Caki2 (cell line): ENCODE data around the gene ZDBF2. TPM values are rescaled to one million over a fixed set of nuclear protein-coding genes. Genes with fewer than 3 reads are reported as not detected.
"Not testable (repeated sequence)": the region's sequence is repeated elsewhere in the genome, so short reads cannot be mapped to it uniquely, and the experiment has no call there.

ENCODE experiments used
- DNase-seq: peaks from one replicate; pipeline ENCODE4 v3.0.0-alpha.2; 2015; ENCODE audit warnings: low read depth
- in situ Hi-C: cut with HindIII; loops from 2 replicates; pipeline ENCODE4 v1.10.0; 2016; ENCODE audit warnings: low sequenced_read_pairs, low pct_unique_long_range_greater_than_20kb, mixed read lengths
- total RNA-seq: library from RNA; depleted of rRNA; stranded (reverse); fragments of >200 nt; shearing (Covaris generic); gene quantifications from 2 replicates; pipeline ENCODE4 v1.2.3, GENCODE V29; 2014; ENCODE audit warnings: low replicate concordance

The ZDBF2 gene
- total RNA-seq, 1 experiment from 2014 or later = 4.0 TPM

DNA sequence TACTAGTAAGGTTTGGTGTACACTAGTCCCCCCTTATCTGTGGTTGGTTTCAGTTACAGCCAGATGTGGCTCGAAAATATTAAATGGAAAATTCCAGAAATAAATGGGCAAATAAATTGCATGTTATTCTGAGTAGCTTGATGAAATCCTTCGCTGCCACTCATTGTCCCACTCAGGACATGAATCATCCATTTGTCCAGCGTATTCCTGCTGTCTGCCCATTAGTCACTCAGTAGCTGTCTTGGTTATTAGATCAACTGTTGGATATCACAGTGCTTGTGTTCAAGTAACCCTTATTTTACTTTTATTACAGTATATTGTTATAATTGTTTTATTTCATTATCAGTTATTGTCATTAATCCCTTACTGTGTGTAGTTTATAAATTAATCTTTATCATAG lies 21.7 kb downstream of the ZDBF2 start:
- in situ Hi-C loops = no loop called here
- DNase-seq = no peak

DNA sequence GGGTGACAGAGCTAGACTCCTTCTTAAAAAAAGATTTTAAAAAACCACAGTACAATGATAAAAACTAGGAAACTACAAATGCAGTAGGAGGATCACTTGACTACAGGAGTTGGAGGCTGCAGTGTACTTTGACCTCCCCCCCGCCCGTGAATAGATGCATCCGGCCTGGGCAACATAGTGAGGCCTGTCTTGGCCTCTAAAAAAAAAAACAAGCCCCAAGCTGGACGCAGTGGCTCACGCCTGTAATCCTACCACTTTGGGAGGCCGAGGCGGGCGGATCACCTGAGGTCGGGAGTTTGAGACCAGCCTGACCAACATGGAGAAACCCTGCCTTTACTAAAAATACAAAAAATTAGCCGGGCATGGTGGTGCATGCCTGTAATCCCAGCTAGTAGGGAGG lies 25.1 kb downstream of the ZDBF2 start:
- not testable (repeated sequence) for DNase-seq

DNA sequence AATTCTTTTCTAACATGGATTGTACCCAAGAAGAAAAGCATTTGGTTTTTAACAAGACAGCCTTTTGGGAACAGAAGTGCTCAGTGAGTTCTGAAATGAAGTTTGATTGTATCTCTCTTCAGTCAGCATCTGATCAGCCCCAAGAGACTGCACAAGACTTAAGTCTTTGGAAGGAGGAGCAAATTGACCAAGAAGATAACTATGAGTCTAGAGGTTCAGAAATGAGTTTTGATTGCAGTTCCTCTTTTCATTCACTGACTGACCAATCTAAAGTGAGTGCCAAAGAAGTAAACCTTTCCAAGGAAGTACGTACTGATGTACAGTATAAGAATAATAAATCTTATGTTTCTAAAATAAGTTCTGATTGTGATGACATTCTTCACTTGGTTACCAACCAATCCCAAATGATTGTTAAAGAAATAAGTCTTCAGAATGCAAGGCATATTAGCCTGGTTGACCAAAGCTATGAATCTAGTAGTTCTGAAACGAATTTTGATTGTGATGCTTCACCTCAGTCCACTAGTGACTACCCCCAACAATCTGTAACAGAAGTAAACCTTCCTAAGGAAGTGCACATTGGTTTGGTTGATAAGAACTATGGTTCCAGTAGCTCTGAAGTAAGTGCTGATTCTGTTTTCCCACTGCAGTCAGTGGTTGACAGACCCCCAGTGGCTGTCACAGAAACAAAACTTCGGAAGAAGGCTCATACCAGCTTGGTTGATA lies 31.2 kb downstream of the ZDBF2 start:
- no peak for DNase-seq
- in situ Hi-C loops = no loop called here

More for the DNA sequence above, 25.1 kb downstream of the ZDBF2 start:
- in situ Hi-C loops = not testable (repeated sequence)

DNA sequence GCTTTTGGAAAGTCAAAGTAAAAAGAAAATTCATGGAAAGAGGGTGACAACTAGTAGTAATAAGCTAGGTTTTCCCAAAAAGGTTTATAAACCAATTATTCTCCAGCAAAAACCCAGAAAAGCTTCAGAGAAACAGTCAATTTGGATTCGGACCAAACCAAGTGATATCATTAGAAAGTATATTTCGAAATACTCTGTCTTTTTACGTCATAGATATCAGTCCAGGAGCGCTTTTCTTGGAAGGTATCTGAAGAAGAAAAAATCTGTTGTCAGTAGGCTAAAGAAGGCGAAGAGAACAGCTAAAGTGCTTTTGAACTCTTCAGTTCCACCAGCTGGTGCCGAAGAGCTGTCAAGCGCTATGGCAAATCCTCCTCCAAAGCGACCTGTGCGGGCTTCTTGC lies 36.6 kb downstream of the ZDBF2 start:
- in situ Hi-C loops = no loop called here
- DNase-seq = no peak

DNA sequence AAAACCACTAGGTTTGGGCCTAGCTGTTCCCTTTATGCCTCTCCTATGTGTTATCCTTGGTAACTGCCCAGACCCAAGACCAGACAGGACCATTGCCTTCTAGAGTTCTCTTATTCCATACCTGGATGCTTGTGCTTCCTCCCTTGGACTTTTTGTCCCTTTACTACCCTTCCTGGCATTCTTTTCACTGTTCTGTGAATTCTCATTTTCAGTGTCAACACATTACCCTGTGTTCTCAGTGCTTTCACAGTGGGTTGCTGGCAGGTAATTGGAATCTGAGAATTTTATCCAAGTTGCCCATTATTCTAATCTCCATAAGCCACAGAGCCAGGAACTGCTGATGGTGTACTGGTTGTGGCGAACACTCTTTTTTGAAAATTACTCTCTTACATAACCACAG lies 41.7 kb downstream of the ZDBF2 start:
- in situ Hi-C loops = no loop called here
- no peak for DNase-seq

DNA sequence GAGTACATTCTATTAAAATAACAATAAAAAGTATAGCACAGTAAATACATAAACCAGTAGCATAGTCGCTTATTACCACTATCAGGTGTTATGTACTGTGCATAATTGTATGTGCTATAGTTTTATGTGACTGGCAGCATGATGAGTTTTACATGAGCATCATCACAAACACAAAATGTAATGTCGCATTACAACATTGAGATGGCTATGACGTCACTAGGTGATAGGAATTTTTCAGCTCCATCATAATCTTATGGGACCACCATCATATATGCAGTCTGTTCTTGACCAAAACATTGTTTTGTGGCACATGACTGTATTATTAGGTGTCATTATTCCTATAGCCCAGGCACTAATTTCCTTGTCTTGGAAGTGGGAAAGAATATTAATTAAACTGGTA lies 48.6 kb downstream of the ZDBF2 start:
- no peak for DNase-seq
- in situ Hi-C loops = no loop called here

DNA sequence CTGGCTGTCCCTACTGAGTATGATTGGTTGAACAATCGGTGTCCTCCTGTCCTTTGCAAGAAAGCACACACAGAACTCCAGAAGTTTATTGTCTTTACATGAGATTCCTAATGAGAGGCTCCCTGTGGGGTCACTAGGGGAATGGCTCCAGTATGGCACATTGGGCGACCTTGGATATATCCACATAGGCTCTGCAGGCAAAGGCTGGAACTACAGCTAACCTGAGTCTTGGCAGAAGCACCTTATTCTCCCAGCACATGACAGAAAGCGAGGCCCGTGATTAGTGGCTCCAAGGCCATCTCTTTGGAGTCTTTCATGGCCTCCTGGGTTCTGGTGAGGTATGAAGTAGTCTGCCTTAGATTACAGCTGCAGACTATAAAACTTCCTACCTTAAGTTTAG lies 49.0 kb downstream of the ZDBF2 start:
- DNase-seq = no peak
- in situ Hi-C loops = no loop called here

DNA sequence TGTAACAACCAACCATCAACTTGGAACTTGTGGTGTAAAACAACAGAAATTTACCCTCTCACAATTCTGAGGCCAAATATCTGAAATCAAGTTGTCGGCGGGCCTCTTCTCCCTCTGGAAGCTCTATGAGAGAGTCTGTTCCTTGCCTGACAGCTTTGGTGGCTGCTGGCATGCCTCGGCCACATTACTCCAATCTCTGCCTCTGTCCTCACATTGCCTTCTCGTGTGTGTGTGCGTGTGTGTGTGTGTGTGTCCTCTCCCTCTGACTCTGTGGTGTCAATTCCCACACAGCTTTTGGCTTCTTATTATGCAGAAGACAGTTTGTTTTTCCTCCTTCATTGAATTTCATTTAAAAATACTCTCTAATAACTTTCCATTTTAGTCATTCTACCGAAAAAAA lies 50.4 kb downstream of the ZDBF2 start:
- in situ Hi-C loops = no loop called here
- no peak for DNase-seq

DNA sequence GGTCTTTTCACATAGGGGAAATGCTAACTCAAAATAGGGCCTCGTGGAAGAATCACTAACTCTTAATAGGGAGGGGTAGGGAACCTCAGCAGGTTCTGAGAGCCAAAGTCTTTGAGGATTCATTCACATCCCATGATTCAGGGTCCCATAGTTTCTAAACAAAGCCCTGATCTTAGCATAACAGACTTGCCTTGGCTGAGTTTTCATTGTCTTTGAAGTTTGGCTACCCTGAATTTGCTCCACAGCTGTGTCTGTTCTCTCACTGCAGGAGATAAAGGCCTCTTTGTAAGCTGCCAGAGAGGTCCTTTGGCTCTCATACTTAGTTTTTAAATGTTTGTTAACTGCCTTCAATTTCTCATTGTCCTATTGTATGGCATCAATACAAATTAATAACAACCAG lies 54.5 kb downstream of the ZDBF2 start:
- no peak for DNase-seq
- in situ Hi-C loops = no loop called here

DNA sequence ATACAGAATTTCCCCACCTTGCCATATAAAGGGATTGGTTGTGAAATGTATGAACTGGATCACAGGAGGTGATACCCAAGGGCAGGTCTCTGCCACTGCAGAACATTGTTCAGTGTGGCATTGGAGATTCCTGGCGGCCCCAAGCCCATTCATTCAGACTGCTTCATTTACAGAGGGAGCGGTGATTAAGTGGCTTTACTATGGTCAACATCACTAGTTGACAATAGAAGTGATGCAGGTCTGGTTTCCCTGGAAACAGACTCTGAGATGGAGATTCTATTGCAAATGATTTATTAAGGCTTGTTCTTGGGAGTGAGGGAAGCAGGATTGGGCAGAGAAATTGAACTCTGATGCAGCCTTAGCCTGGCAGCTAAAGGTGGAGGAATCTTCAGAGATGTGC lies 62.4 kb downstream of the ZDBF2 start:
- DNase-seq = no peak
- in situ Hi-C loops = no loop called here

DNA sequence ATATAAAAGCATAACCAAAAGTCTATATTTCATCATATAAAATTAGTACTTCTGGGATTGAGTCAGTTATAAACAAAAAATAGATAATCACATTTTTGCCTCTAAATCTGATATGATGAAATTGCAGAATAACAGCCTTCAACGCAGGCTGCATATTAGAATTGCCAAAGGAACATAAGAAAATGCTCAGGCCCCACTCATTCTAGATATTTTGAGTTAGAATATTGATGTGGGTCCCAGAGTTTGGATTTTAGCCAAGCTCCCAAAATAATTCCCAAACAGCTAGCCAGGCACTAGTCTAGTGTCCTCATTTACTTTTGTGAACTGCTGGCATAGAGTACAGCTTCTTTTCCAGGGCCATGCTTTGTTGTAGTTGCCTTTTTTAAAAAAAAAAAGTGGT lies 63.5 kb downstream of the ZDBF2 start:
- no peak for DNase-seq
- in situ Hi-C loops = no loop called here

DNA sequence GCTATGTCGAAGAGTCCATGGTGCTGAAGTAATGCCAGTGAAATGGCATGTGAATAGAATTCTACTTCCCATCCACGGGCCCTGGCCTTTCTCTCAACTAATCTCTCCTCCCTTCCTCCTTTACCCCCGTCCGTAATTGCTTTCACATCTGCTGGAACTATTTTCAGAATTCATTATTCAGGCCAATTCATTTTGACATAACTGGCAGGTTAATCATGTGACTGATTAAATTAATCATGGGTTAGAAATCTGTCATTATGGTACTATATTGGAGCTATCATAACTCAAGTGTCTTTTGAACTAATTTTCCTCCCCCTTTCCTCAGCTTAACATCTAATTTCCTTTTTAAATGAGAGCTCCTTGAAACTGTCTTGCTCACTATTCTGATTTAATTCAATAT lies 66.9 kb downstream of the ZDBF2 start:
- DNase-seq = no peak
- in situ Hi-C loops = no loop called here

DNA sequence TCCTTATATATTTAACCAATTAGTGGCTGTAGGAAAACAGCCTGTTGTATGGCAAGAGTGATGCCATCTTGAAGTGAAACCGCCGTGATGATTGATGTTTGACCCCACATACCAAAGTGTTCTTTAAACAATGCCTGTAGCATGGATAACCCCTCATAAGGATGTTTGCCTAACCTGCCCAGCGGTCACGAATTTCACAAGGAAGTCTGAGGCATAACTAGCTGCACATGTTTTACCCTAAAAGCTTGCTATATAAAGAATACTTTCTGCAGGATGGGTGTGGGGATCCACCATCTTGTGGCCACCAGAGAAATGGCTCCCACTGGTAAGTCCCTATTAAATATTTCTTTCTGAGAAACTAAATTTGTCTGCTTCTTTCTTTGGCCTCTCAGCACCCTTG lies 68.7 kb downstream of the ZDBF2 start:
- in situ Hi-C loops = no loop called here
- no peak for DNase-seq

DNA sequence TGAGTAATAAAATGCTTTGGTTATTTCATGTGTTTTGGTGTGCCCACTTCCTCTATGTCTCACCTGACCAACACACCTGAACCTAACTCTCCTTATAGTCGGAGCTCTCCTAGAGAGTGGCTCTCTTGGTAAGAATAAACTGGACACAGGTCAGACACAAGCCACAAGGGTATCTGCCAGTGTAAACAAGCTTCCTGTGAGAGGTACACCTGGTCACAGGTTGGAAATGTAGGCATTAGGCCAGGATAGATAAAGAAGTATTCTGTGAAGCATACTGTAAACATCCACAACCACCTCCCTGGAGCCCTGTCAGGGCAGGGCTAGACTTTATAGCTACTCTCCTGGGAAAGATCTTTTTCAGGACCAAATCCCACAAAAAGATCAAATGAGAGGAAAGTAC lies 69.4 kb downstream of the ZDBF2 start:
- DNase-seq = no peak
- in situ Hi-C loops = no loop called here

DNA sequence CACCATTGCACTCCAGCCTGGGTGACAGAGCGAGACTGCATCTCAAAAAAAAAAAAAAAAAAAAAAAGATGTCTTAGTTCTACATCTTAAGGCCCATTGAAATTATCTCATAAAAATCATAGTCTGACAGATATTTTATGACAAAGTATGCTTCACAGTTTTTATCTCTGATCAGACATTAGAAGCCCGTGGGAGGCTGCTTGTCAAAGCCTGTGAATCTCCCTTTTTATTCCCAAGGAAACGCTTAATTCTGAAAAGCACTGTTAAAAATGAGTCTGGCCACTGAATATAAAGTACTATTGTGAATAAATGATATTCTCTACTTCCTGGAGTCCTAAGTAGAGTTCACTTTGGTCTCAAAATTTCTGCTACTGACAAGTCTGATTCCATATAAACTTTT lies 71.1 kb downstream of the ZDBF2 start:
- DNase-seq = no peak
- in situ Hi-C loops = no loop called here

DNA sequence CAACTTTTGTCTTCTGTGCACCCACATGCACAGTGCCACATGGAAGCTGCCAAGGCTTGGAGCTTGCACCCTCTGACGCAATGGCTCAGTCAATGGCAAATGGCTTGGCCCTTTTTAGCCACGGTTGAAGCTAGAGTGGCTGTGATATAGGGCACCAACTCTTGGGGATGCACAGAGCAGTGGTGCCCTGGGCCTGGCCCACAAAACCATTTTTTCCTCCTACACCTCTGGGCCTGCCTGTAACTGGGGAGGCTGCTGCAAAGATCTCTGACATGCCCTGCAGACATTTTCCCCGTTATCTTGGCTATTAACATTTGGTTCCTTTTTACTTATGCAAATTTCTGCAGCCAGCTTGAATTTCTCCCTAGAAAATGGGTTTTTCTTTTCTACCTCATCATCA lies 74.9 kb downstream of the ZDBF2 start:
- no peak for DNase-seq
- in situ Hi-C loops = no loop called here

DNA sequence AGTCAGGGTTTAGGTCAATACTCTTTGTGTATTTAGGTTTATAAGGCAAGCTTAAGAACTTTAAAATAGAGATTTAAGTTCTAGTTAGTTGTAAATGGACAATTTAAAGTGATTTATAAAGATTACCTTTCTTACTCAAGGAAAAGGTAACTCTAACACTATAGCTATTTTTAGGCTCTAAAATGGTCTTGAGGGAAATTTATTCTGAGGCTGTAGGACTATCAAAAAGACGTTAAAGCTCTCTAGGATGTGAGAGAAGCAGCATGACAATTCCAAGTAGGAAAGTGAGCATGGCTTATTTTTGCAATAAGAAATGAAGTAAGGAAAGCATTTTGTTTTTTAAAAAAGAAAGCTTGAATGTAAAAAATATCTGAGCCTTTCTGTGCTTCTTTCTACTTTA lies 78.1 kb downstream of the ZDBF2 start:
- in situ Hi-C loops = no loop called here
- DNase-seq = no peak

DNA sequence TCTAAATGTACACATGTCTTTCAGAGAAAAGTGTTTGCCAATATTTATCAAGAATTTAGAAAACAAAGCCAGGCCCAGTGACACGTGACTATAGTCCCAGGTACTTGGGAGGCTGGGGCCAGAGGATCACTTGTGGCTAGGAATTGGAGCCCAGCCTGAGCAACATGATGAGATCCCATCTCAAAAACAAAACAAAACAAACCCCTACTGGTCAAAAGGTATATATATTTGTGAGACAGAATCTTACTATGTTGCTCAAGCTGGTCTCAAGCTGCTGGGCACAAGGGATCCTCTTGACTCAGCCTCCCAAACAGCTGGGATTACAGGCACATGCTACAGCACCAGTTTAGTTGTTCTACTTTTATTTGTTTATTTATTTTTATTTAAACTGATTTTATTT lies 79.2 kb downstream of the ZDBF2 start:
- DNase-seq = no peak
- in situ Hi-C loops = no loop called here

DNA sequence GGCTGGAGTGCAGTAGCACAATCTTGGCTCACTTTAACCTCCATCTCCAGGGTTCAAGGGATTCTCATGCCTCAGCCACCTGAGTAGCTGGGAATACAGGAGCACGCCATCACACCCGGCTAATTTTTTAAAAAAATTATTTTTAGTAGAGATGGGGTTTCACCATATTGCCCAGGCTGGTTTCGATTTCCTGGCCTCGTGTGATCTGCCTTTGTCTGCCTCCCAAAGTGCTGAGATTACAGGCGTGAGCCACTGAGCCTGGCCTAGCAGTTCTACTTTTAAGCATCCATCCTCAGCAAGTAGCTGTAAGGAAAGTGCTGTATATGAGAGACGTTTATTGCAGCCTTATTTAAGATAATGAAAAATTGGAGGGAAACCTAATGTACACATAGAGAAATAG lies 79.7 kb downstream of the ZDBF2 start:
- in situ Hi-C loops = no loop called here
- no peak for DNase-seq

DNA sequence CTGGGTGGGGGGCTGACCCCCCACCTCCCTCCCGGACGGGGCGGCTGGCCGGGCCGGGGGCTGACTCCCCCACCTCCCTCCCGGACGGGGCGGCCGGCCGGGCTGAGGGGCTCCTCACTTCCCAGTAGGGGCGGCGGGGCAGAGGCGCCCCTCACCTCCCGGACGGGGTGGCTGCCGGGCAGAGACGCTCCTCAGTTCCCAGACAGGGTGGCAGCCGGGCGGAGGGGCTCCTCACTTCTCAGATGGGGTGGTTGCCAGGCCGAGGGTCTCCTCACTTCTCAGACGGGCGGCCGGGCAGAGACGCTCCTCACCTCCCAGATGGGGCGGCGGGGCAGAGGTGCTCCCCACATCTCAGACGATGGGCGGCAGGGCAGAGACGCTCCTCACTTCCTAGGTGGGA lies 82.4 kb downstream of the ZDBF2 start:
- DNase-seq, in situ Hi-C loops: not testable (repeated sequence)

DNA sequence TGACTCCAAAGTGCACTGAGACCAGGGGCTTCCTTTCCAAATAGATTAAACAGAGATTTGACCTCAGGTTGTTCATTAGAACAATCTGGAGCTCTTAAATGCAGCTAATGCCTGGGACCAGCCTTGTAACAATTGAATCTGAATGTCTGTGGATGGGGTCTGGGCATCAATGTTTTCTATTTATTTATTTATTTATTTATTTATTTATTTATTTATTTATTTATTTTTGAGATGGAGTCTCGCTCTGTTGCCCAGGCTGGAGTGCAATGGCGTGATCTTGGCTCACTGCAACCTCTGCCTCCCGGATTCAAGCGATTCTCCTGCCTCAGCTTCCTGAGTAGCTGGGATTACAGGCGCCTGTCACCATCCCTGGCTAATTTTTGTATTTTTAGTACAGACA lies 86.4 kb downstream of the ZDBF2 start:
- in situ Hi-C loops, DNase-seq: not testable (repeated sequence)
